ENCODE results near the gene SYT9. TPM values are rescaled to one million over a fixed set of nuclear protein-coding genes. Genes with fewer than 3 reads are reported as not detected.

The SYT9 gene
- total RNA-seq, 2 donors from 2014 or later = 0.81 to 2.2 TPM

DNA sequence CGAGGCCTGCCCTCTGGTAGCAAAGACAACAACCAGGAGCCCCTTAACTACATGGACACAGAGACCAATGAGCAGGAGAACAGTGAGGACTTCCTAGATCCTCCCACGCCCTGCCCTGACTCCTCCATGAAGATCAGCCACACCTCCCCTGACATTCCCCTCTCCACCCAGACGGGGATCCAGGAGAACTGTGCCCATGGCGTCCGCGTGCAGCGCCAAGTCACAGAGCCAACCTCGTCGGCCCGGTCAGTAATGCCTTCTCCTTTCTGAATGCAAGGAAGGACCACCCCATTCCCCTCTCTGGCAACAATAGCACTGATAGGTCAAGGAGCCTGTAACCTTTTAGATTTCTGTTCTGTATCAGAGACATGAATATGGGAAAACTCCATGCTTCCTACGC is 51.4 kb downstream of the SYT9 start:
- no peaks in the 10 kb centered on the region for H3K9me3 ChIP-seq (ENCODE audit: control insufficient read depth, low read length)
- no peaks in the 10 kb centered on the region for H3K27me3 ChIP-seq (ENCODE audit: control insufficient read depth, insufficient read depth, low read length, poor library complexity, severe bottlenecking)
- no peak overlapping the region for H3K27ac Mint-ChIP-seq
- peaks cover 3% of the 10 kb centered on the region for H3K27me3 Mint-ChIP-seq (ENCODE audit: insufficient read depth)
- H3K4me1 ChIP-seq (ENCODE audit: control insufficient read depth, insufficient read depth, low read length) = no peaks in the 10 kb centered on the region
- H3K27ac ChIP-seq (ENCODE audit: low read depth, low read length) = no peak overlapping the region
- H3K4me3 Mint-ChIP-seq = no peak overlapping the region
- no peaks in the 10 kb centered on the region for H3K36me3 Mint-ChIP-seq (ENCODE audit: low read depth)
- DNase-seq = no peak
- H3K4me3 ChIP-seq (ENCODE audit: low read length) = no peak overlapping the region
- WGBS, 2 experiments (ENCODE audit: insufficient coverage in 1 of 2, insufficient read length in 1 of 2) = 85 to 86% methylated on average over 7 to 10 of the region's 11 CpGs
- H3K9me3 Mint-ChIP-seq = no peaks in the 10 kb centered on the region
- H3K4me1 Mint-ChIP-seq = peaks cover 6% of the 10 kb centered on the region
- H3K9ac ChIP-seq (ENCODE audit: extremely low read depth, low read length, poor library complexity, severe bottlenecking) = no peak overlapping the region
- H3K36me3 ChIP-seq (ENCODE audit: control insufficient read depth, insufficient read depth, low read length) = no peaks in the 10 kb centered on the region
- TF ChIP-seq, protein P1, sequence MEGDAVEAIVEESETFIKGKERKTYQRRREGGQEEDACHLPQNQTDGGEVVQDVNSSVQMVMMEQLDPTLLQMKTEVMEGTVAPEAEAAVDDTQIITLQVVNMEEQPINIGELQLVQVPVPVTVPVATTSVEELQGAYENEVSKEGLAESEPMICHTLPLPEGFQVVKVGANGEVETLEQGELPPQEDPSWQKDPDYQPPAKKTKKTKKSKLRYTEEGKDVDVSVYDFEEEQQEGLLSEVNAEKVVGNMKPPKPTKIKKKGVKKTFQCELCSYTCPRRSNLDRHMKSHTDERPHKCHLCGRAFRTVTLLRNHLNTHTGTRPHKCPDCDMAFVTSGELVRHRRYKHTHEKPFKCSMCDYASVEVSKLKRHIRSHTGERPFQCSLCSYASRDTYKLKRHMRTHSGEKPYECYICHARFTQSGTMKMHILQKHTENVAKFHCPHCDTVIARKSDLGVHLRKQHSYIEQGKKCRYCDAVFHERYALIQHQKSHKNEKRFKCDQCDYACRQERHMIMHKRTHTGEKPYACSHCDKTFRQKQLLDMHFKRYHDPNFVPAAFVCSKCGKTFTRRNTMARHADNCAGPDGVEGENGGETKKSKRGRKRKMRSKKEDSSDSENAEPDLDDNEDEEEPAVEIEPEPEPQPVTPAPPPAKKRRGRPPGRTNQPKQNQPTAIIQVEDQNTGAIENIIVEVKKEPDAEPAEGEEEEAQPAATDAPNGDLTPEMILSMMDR (conservative IDR thresholded peaks at IDR 0.05) = no peak

DNA sequence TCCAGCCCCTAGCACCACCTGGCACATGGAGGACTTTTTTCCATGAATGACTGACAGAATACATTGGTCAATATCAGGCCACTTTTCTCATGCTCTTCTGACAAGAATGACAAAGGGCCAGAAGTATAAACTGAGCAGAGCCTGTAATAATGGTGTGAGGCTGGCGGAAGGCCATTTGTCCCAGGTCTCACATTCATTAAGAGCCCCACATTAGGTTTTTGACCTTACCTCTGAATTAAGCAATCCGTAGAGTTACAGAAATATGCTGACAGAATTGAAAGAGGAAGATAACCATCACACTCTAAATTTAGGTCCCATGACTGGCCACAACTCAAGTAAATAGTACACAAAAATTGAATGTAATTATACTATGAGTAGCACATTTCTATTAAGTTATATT is 55.2 kb downstream of the SYT9 start:
- peaks cover 3% of the 10 kb centered on the region for H3K27me3 Mint-ChIP-seq (ENCODE audit: insufficient read depth)
- no peaks in the 10 kb centered on the region for H3K9me3 ChIP-seq (ENCODE audit: control insufficient read depth, low read length)
- H3K9me3 Mint-ChIP-seq = no peaks in the 10 kb centered on the region
- no peak for DNase-seq
- H3K27me3 ChIP-seq (ENCODE audit: control insufficient read depth, insufficient read depth, low read length, poor library complexity, severe bottlenecking) = no peaks in the 10 kb centered on the region
- H3K4me3 ChIP-seq (ENCODE audit: low read length) = no peak overlapping the region
- H3K4me1 Mint-ChIP-seq = peaks cover 13% of the 10 kb centered on the region
- no peaks in the 10 kb centered on the region for H3K36me3 Mint-ChIP-seq (ENCODE audit: low read depth)
- H3K27ac ChIP-seq (ENCODE audit: low read depth, low read length) = no peak overlapping the region
- 88% methylated on average over 2 of the region's 2 CpGs; no CpG with 5 or more reads in 1 of the 2 experiments for WGBS, 2 experiments (ENCODE audit: insufficient coverage in 1 of 2, insufficient read length in 1 of 2)
- H3K36me3 ChIP-seq (ENCODE audit: control insufficient read depth, insufficient read depth, low read length) = no peaks in the 10 kb centered on the region
- H3K9ac ChIP-seq (ENCODE audit: extremely low read depth, low read length, poor library complexity, severe bottlenecking) = no peak overlapping the region
- no peak overlapping the region for H3K27ac Mint-ChIP-seq
- H3K4me1 ChIP-seq (ENCODE audit: control insufficient read depth, insufficient read depth, low read length) = peaks cover 5% of the 10 kb centered on the region
- H3K4me3 Mint-ChIP-seq = no peak overlapping the region
- TF ChIP-seq, protein P1 (conservative IDR thresholded peaks at IDR 0.05) = no peak

DNA sequence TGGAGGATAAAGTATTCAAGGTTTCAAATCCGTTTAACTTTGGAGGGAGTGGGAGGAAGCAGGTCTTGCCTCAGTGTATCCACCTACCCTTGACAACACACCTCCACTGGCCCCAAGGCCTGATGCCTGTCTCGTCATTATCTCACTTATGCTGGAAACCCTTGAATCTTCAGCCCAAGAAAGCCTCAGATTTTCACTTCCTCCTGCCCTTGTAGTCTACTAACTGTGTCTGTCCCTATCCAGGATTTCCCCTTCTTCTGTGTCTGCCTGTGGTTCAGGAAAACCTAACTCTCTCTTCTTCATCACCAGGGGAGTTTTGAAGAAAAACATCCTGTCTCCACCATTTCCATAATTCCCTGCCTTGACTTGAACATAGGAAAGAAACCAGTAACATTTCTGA is 56.1 kb downstream of the SYT9 start:
- H3K9ac ChIP-seq (ENCODE audit: extremely low read depth, low read length, poor library complexity, severe bottlenecking) = no peak overlapping the region
- H3K36me3 ChIP-seq (ENCODE audit: control insufficient read depth, insufficient read depth, low read length) = no peaks in the 10 kb centered on the region
- no peaks in the 10 kb centered on the region for H3K27me3 ChIP-seq (ENCODE audit: control insufficient read depth, insufficient read depth, low read length, poor library complexity, severe bottlenecking)
- TF ChIP-seq, protein P1 (conservative IDR thresholded peaks at IDR 0.05) = no peak
- 96% methylated on average over 2 of the region's 2 CpGs; no CpG with 5 or more reads in 1 of the 2 experiments for WGBS, 2 experiments (ENCODE audit: insufficient coverage in 1 of 2, insufficient read length in 1 of 2)
- Mint-ChIP-seq H3K4me1 (peaks cover 21% of the 10 kb centered on the region), H3K36me3 (ENCODE audit: low read depth) (no peaks in the 10 kb centered on the region), H3K4me3 (no peak overlapping the region), H3K27me3 (ENCODE audit: insufficient read depth) (peaks cover 3% of the 10 kb centered on the region), H3K9me3 (no peaks in the 10 kb centered on the region), H3K27ac (no peak overlapping the region)
- H3K9me3 ChIP-seq (ENCODE audit: control insufficient read depth, low read length) = no peaks in the 10 kb centered on the region
- no peak for DNase-seq
- H3K4me3 ChIP-seq (ENCODE audit: low read length) = no peak overlapping the region
- peaks cover 5% of the 10 kb centered on the region for H3K4me1 ChIP-seq (ENCODE audit: control insufficient read depth, insufficient read depth, low read length)
- H3K27ac ChIP-seq (ENCODE audit: low read depth, low read length) = no peak overlapping the region
